Mesothelial cell of epicardium (in vitro differentiated cells): ENCODE measurements around the gene PAWR. TPM values are rescaled to one million over a fixed set of nuclear protein-coding genes. Genes with fewer than 3 reads are reported as not detected.

Experiments used
- DNase-seq, 2 experiments: peaks; one replicate each; pipeline ENCODE4 v3.0.0; 2021; ENCODE audit warnings: low spot score in 2 of 2; ENCODE audit not compliant: unreplicated experiment in 2 of 2
- H3K27ac Mint-ChIP-seq: 2 replicates; pipeline ENCODE4 v1.8.0; 2021; ENCODE audit warnings: mixed read lengths
- H3K27me3 Mint-ChIP-seq: 2 replicates; pipeline ENCODE4 v1.8.0; 2021; ENCODE audit warnings: low read depth, mixed read lengths
- H3K36me3 Mint-ChIP-seq: 2 replicates; pipeline ENCODE4 v1.8.0; 2021; ENCODE audit warnings: mixed read lengths
- H3K4me1 Mint-ChIP-seq: 2 replicates; pipeline ENCODE4 v1.8.0; 2021; ENCODE audit warnings: mixed read lengths
- H3K4me3 Mint-ChIP-seq: 2 replicates; pipeline ENCODE4 v1.8.0; 2021; ENCODE audit warnings: mild to moderate bottlenecking, moderate library complexity, mixed read lengths
- H3K9me3 Mint-ChIP-seq: 2 replicates; pipeline ENCODE4 v1.8.0; 2021; ENCODE audit warnings: mixed read lengths
- total RNA-seq: library from RNA; stranded (reverse); gene quantifications from 3 replicates; pipeline ENCODE4 v1.2.1, GENCODE V29; 2021
- TF ChIP-seq, protein P1 (sequence below): fragments of 200-600 bp; sonication (generic); IDR thresholded peaks from one replicate; pipeline ENCODE4 v1.5.0; 2021; ENCODE audit warnings: antibody characterized with exemption; ENCODE audit not compliant: unreplicated experiment

Gene PAWR
- total RNA-seq, 1 donor from 2014 or later, result 205 TPM

- Mint-ChIP-seq H3K9me3 (no peaks in the 10 kb centered on the region), H3K4me1 (peaks cover 19% of the 10 kb centered on the region), H3K4me3 (no peak overlapping the region), H3K27ac (no peak overlapping the region), H3K27me3 (no peaks in the 10 kb centered on the region), H3K36me3 (peaks cover 8% of the 10 kb centered on the region)
- TF ChIP-seq, protein P1, sequence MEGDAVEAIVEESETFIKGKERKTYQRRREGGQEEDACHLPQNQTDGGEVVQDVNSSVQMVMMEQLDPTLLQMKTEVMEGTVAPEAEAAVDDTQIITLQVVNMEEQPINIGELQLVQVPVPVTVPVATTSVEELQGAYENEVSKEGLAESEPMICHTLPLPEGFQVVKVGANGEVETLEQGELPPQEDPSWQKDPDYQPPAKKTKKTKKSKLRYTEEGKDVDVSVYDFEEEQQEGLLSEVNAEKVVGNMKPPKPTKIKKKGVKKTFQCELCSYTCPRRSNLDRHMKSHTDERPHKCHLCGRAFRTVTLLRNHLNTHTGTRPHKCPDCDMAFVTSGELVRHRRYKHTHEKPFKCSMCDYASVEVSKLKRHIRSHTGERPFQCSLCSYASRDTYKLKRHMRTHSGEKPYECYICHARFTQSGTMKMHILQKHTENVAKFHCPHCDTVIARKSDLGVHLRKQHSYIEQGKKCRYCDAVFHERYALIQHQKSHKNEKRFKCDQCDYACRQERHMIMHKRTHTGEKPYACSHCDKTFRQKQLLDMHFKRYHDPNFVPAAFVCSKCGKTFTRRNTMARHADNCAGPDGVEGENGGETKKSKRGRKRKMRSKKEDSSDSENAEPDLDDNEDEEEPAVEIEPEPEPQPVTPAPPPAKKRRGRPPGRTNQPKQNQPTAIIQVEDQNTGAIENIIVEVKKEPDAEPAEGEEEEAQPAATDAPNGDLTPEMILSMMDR, result no peak
- no peak for DNase-seq
Measured at GRCh38 chr12:79590751-79591150, 100.0 kb downstream of the PAWR start.

GRCh38 chr12:79587368-79587767 is 103.4 kb downstream of the PAWR start:
- no peaks in the 10 kb centered on the region for H3K27me3 Mint-ChIP-seq
- TF ChIP-seq, protein P1, result no peak
- DNase-seq, result no peak
- peaks cover 19% of the 10 kb centered on the region for H3K4me1 Mint-ChIP-seq
- peaks cover 13% of the 10 kb centered on the region for H3K36me3 Mint-ChIP-seq
- no peak overlapping the region for H3K4me3 Mint-ChIP-seq
- peak overlapping the region; percentile 84 for H3K27ac Mint-ChIP-seq
- H3K9me3 Mint-ChIP-seq, result no peaks in the 10 kb centered on the region

GRCh38 chr12:79585147-79585546 is 105.6 kb downstream of the PAWR start:
- TF ChIP-seq, protein P1, result no peak
- H3K4me3 Mint-ChIP-seq, result no peak overlapping the region
- peaks cover 13% of the 10 kb centered on the region for H3K36me3 Mint-ChIP-seq
- no peak for DNase-seq
- H3K4me1 Mint-ChIP-seq, result peaks cover 19% of the 10 kb centered on the region
- no peaks in the 10 kb centered on the region for H3K27me3 Mint-ChIP-seq
- no peak overlapping the region for H3K27ac Mint-ChIP-seq
- no peaks in the 10 kb centered on the region for H3K9me3 Mint-ChIP-seq

- Mint-ChIP-seq H3K27ac (no peak overlapping the region), H3K9me3 (peaks cover 47% of the 10 kb centered on the region), H3K4me3 (no peak overlapping the region), H3K27me3 (no peaks in the 10 kb centered on the region), H3K4me1 (no peaks in the 10 kb centered on the region), H3K36me3 (peaks cover 61% of the 10 kb centered on the region)
- DNase-seq, result no peak
- TF ChIP-seq, protein P1, result no peak
Measured at GRCh38 chr12:79573820-79574219, 116.9 kb downstream of the PAWR start.

GRCh38 chr12:79569679-79570078 is 121.1 kb downstream of the PAWR start:
- Mint-ChIP-seq H3K27ac (no peak overlapping the region), H3K27me3 (no peaks in the 10 kb centered on the region), H3K4me1 (peaks cover 12% of the 10 kb centered on the region), H3K4me3 (no peak overlapping the region), H3K9me3 (peaks cover 22% of the 10 kb centered on the region), H3K36me3 (peaks cover 46% of the 10 kb centered on the region)
- no peak for DNase-seq
- TF ChIP-seq, protein P1, result no peak

- no peak for DNase-seq
- Mint-ChIP-seq H3K9me3 (peaks cover 20% of the 10 kb centered on the region), H3K36me3 (peaks cover 42% of the 10 kb centered on the region), H3K27ac (peak overlapping the region; percentile 35), H3K27me3 (no peaks in the 10 kb centered on the region), H3K4me3 (no peak overlapping the region), H3K4me1 (peaks cover 12% of the 10 kb centered on the region)
- TF ChIP-seq, protein P1, result no peak
Measured at GRCh38 chr12:79567175-79567563, 123.6 kb downstream of the PAWR start.
